Heart right ventricle (tissue), 16 donors: ENCODE data around the gene CARF. TPM values are rescaled to one million over a fixed set of nuclear protein-coding genes. Genes with fewer than 3 reads are reported as not detected.
"Not testable (repeated sequence)": the region's sequence is repeated elsewhere in the genome, so short reads cannot be mapped to it uniquely, and the experiment has no call there.

Source experiments
- ATAC-seq, 8 donors: fragments of 200-7000 bp; cut with Tn5 transposase; one replicate each; pipeline ENCODE4 v1.9.1; 2020; ENCODE audit warnings: mild to moderate bottlenecking in 8 of 8, moderate library complexity in 8 of 8, moderate number of reproducible peaks in 1 of 8
- DNase-seq, 2 donors: peaks; one replicate each; pipeline ENCODE4 v3.0.0-alpha.2; 2020
- H3K27ac ChIP-seq, 10 donors: fragments of 200-600 bp; sonication (generic) in 2 of 10; one replicate each; pipeline versions ENCODE4 v1.5.0 to v1.8.0; 2020 to 2022; ENCODE audit warnings: mild to moderate bottlenecking in 3 of 10
- H3K27me3 ChIP-seq, 7 donors: fragments of 200-600 bp; one replicate each; pipeline ENCODE4 v1.8.0; 2021 to 2022; ENCODE audit warnings: mild to moderate bottlenecking in 2 of 7
- H3K36me3 ChIP-seq, 9 donors: fragments of 200-600 bp; sonication (generic) in 1 of 9; one replicate each; pipeline versions ENCODE4 v1.5.0 to v1.8.0; 2020 to 2022; ENCODE audit warnings: mild to moderate bottlenecking in 2 of 9
- H3K4me1 ChIP-seq, 9 donors: fragments of 200-600 bp; sonication (generic) in 1 of 9; one replicate each; pipeline versions ENCODE4 v1.5.0 to v1.8.0; 2020 to 2022; ENCODE audit warnings: mild to moderate bottlenecking in 4 of 9
- H3K4me3 ChIP-seq, 10 donors: fragments of 200-600 bp; sonication (generic) in 2 of 10; one replicate each; pipeline versions ENCODE4 v1.5.0 to v1.8.0; 2020 to 2022; ENCODE audit warnings: mild to moderate bottlenecking in 7 of 10, moderate library complexity in 2 of 10
- H3K9me3 ChIP-seq, 11 donors: fragments of 200-600 bp in 10 of 11; sonication (generic) in 2 of 11; one replicate each; pipeline versions ENCODE4 v1.5.0 to v1.8.0; 2013 to 2022; ENCODE audit warnings: mild to moderate bottlenecking in 2 of 11, control low read depth in 1 of 11, moderate library complexity in 1 of 11
- WGBS, 2 donors: extraction: QIAGEN DNeasy Blood & Tissue Kit; methylation state at CpG; one replicate each; pipeline ENCODE4 v1.1.7; 2013; ENCODE audit warnings: inconsistent platforms in 1 of 2; 5-methylcytosine and 5-hydroxymethylcytosine counted together
- intact Hi-C, 10 donors: fragments of 100-400 bp; cut with DNase I; formaldehyde crosslinking; loops; one replicate each; pipeline versions ENCODE4 v1.11.1 to v1.14.2; 2022
- polyA plus RNA-seq, 2 donors: library from polyadenylated mRNA; stranded (reverse); fragments of 200-250 nt; gene quantifications; one replicate each; pipeline ENCODE4 v1.2.3, GENCODE V29; 2013
- total RNA-seq, 10 donors: library from RNA; stranded (reverse); fragmentation: NEBNext Ultra II Directional in 3 of 10; extraction: Animal tissue kit (Norgen Biotek cat#: 25700) in 3 of 10; gene quantifications; one replicate each; pipeline versions ENCODE4 v1.2.1 to v1.2.4, GENCODE V29; 2021 to 2023
- TF ChIP-seq, protein P1 (sequence below), 9 donors: fragments of 200-600 bp; sonication (generic) in 2 of 9; IDR thresholded peaks; one replicate each; pipeline versions ENCODE4 v1.5.0 to v1.8.0; 2021 to 2022; ENCODE audit warnings: antibody characterized with exemption in 9 of 9, mild to moderate bottlenecking in 5 of 9, moderate library complexity in 1 of 9
- donor health status: Arrhythmogenic right ventricular cardiomyopathy.
- donor health status: ischemic (EF 13 %, LVEDD 7.1; RV severe dilation, severe dysfunction).
- donor health status: healthy with polysubstance abuse.
- donor health status: DM: no; HTN: yes; CAD: no.
- donor health status: DM: no; HTN: no; CAD: no.
- donor health status: ischemic (EF 25% LVEDD 6.9; RV normal size, moderate dysfunction).
- donor health status: ischemic (EF 25% LVEDD 5.7; RV mildly dilated, moderate dysfunction).
- donor health status: healthy.
- donor health status: DM: yes; HTN: yes; CAD: no.
- donor health status: Ischemic cardiomyopathy.
- donor health status: ischemic (EF 35%, LVEDD 5.7; RV mildly dilated, moderate dysfunction).
- donor health status: nonischemic (EF 11% LVEDD 7.7; RV severe dilation, severe dysfunction).
- donor health status: DM: yes; HTN: yes; CAD: no.
- donor health status: PGD.
- donor health status: ischemic (EF 29% LVEDD 5.4; RV normal size, mild dysfunction).
- donor health status: nonischemic (EF 23%, LVEDD 6.1; RV moderate dilation, normal function).

Gene CARF
- total and polyA plus RNA-seq, 12 donors: 0.75 to 10.2 (median 7.5) TPM

GRCh38 chr2:202941771-202942170, 29.7 kb downstream of the CARF start:
- TF ChIP-seq, protein P1, sequence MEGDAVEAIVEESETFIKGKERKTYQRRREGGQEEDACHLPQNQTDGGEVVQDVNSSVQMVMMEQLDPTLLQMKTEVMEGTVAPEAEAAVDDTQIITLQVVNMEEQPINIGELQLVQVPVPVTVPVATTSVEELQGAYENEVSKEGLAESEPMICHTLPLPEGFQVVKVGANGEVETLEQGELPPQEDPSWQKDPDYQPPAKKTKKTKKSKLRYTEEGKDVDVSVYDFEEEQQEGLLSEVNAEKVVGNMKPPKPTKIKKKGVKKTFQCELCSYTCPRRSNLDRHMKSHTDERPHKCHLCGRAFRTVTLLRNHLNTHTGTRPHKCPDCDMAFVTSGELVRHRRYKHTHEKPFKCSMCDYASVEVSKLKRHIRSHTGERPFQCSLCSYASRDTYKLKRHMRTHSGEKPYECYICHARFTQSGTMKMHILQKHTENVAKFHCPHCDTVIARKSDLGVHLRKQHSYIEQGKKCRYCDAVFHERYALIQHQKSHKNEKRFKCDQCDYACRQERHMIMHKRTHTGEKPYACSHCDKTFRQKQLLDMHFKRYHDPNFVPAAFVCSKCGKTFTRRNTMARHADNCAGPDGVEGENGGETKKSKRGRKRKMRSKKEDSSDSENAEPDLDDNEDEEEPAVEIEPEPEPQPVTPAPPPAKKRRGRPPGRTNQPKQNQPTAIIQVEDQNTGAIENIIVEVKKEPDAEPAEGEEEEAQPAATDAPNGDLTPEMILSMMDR (IDR thresholded peaks at IDR 0.05): no peak
- H3K4me1 ChIP-seq: no peaks in the 10 kb centered on the region
- no peak for ATAC-seq
- peaks cover 0 to 23% (median 0%) of the 10 kb centered on the region in 11 donors for H3K9me3 ChIP-seq
- intact Hi-C loops: no loop called here
- peaks cover 0 to 85% (median 31%) of the 10 kb centered on the region in 9 donors for H3K36me3 ChIP-seq
- WGBS, 2 donors: 96 to 98% methylated on average over 4 of the region's 4 CpGs
- no peak overlapping the region for H3K4me3 ChIP-seq
- DNase-seq: no peak
- H3K27ac ChIP-seq: no peak overlapping the region
- no peaks in the 10 kb centered on the region for H3K27me3 ChIP-seq

GRCh38 chr2:202944408-202944807, 32.3 kb downstream of the CARF start:
- 93 to 94% methylated on average over 1 of the region's 1 CpG for WGBS, 2 donors
- Histone ChIP-seq H3K27ac (no peak overlapping the region), H3K9me3 (peaks cover 0 to 33% (median 9%) of the 10 kb centered on the region in 11 donors), H3K27me3 (no peaks in the 10 kb centered on the region), H3K36me3 (peaks cover 0 to 64% (median 24%) of the 10 kb centered on the region in 9 donors), H3K4me1 (no peaks in the 10 kb centered on the region), H3K4me3 (no peak overlapping the region)
- no peak for DNase-seq
- TF ChIP-seq, protein P1 (IDR thresholded peaks at IDR 0.05): no peak
- intact Hi-C loops: no loop called here
- no peak for ATAC-seq

DNA sequence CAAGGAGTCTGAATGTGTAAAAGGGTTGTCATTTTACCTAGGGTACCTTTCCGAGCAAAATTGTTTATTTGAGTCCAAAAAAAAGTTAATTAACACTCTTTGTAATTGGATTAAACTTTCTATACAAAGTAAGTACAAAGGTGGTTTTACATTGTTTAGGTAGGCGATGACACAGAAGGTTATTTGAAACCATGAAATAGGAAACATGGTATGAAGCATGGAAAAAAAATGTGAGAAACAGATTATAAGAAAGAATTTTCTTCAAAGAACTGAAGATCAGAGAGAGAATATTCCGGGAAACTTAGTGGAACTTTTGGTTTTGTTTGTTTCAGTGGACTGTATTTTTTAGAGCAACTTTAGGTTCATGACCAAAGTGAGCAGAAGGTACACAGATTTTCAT, 32.7 kb downstream of the CARF start:
- H3K27ac ChIP-seq: no peak overlapping the region
- ATAC-seq (no peak), DNase-seq (no peak)
- intact Hi-C loops: no loop called here
- peaks cover 0 to 60% (median 20%) of the 10 kb centered on the region in 9 donors for H3K36me3 ChIP-seq
- WGBS, 2 donors: 92 to 93% methylated on average over 3 of the region's 3 CpGs
- TF ChIP-seq, protein P1 (IDR thresholded peaks at IDR 0.05): no peak
- H3K9me3 ChIP-seq: peaks cover 0 to 33% (median 9%) of the 10 kb centered on the region in 11 donors
- no peak overlapping the region for H3K4me3 ChIP-seq
- H3K27me3 ChIP-seq: no peaks in the 10 kb centered on the region
- H3K4me1 ChIP-seq: no peaks in the 10 kb centered on the region

DNA sequence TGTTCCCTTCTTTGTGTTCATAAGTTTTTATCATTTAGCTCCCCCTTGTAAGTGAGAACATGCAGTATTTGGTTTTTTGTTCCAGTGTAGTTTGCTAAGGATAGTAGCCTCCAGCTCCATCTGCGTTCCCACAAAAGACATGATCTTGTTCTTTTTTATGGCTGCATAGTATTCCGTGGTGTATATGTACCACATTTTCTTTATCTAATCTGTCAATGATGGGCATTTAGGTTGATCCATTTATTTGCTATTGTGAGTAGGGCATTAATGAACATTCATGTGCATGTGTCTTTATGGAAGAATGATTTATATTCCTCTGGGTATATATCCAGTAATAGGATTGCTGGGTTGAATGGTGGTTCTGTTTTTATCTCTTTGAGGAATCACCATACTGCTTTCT, 33.4 kb downstream of the CARF start:
- ATAC-seq (no peak), DNase-seq (no peak)
- intact Hi-C loops: no loop called here
- TF ChIP-seq, protein P1 (IDR thresholded peaks at IDR 0.05): no peak
- peaks cover 0 to 33% (median 9%) of the 10 kb centered on the region in 11 donors for H3K9me3 ChIP-seq
- WGBS, 2 donors: 99% methylated on average over 2 of the region's 2 CpGs
- no peaks in the 10 kb centered on the region for H3K27me3 ChIP-seq
- no peak overlapping the region for H3K4me3 ChIP-seq
- H3K27ac ChIP-seq: no peak overlapping the region
- H3K36me3 ChIP-seq: peaks cover 0 to 54% (median 19%) of the 10 kb centered on the region in 9 donors
- H3K4me1 ChIP-seq: no peaks in the 10 kb centered on the region

- H3K4me1 ChIP-seq, H3K4me3 ChIP-seq, ATAC-seq, intact Hi-C loops, H3K27me3 ChIP-seq, DNase-seq, H3K27ac ChIP-seq: not testable (repeated sequence)
- 94 to 95% methylated on average over 3 of the region's 3 CpGs for WGBS, 2 donors
- H3K36me3 ChIP-seq: peaks cover 0 to 49% (median 21%) of the 10 kb centered on the region in 9 donors
- H3K9me3 ChIP-seq: peaks cover 0 to 33% (median 9%) of the 10 kb centered on the region in 11 donors
Observed at GRCh38 chr2:202949333-202949732, 37.3 kb downstream of the CARF start.
